Stomach (tissue), 4 donors: Measurements from ENCODE around the gene CREB5.

Experiments used
- EP300 ChIP-seq: sonication (generic); formaldehyde crosslinking; IDR thresholded peaks from one replicate; pipeline ENCODE4 v1.6.1; 2017; ENCODE audit warnings: antibody characterized with exemption
- POLR2A ChIP-seq, 4 donors: fragments of 450-650 bp; IDR thresholded peaks; one replicate each; pipeline ENCODE4 v1.6.1; 2016; ENCODE audit warnings: antibody characterized with exemption in 4 of 4, control low read depth in 2 of 4, mild to moderate bottlenecking in 1 of 4, moderate library complexity in 1 of 4
- POLR2AphosphoS5 ChIP-seq, 3 donors: sonication (generic); formaldehyde crosslinking; IDR thresholded peaks; one replicate each; pipeline ENCODE4 v1.6.1; 2016; ENCODE audit warnings: antibody characterized with exemption in 3 of 3
- TF ChIP-seq, protein P1 (sequence below), 7 experiments: fragments of 450-650 bp in 4 of 7; fragments of 200-600 bp in 3 of 7; sonication (generic) in 3 of 7; IDR thresholded peaks; one replicate each; pipeline ENCODE4 v1.5.1; 2016 to 2019; ENCODE audit warnings: antibody characterized with exemption in 7 of 7, control low read depth in 2 of 7, mild to moderate bottlenecking in 1 of 7

DNA sequence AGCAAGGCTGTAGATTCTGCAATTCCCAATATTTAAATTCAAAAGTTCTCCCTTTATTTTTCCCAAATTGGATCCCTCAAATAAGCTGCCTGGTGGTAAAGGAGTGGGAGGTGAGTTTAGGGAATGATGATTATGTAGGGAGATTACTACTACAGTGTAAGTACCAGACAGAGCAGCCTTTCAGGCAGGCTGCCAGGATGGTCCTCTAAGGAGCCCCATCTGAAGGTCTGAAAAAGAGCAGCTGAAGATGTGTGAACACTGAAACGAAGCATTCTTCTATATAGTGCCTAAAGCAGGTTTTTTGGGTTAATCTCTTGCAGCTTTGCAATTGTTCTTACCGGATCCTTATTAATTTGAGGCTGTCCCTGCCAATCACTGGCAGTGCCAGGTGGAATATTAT is 84.7 kb downstream of the CREB5 start:
- TF ChIP-seq POLR2A (IDR thresholded peaks at IDR 0.05), result no peak
- TF ChIP-seq, protein P1, sequence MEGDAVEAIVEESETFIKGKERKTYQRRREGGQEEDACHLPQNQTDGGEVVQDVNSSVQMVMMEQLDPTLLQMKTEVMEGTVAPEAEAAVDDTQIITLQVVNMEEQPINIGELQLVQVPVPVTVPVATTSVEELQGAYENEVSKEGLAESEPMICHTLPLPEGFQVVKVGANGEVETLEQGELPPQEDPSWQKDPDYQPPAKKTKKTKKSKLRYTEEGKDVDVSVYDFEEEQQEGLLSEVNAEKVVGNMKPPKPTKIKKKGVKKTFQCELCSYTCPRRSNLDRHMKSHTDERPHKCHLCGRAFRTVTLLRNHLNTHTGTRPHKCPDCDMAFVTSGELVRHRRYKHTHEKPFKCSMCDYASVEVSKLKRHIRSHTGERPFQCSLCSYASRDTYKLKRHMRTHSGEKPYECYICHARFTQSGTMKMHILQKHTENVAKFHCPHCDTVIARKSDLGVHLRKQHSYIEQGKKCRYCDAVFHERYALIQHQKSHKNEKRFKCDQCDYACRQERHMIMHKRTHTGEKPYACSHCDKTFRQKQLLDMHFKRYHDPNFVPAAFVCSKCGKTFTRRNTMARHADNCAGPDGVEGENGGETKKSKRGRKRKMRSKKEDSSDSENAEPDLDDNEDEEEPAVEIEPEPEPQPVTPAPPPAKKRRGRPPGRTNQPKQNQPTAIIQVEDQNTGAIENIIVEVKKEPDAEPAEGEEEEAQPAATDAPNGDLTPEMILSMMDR (IDR thresholded peaks at IDR 0.05), result no peak
- TF ChIP-seq EP300, result no peak
- no peak for TF ChIP-seq POLR2AphosphoS5 (IDR thresholded peaks at IDR 0.05)
